GM12864 (cell line): ENCODE data around the gene ZNF256.

Experiments used
- DNase-seq: peaks from one replicate; pipeline ENCODE4 v3.0.0-alpha.2; 2011; ENCODE audit warnings: low read depth
- H3K4me3 ChIP-seq: 2 replicates; pipeline ENCODE4 v1.5.1; 2011; ENCODE audit warnings: mild to moderate bottlenecking, low read depth, low read length, control low read depth
- CTCF ChIP-seq: IDR thresholded peaks from 2 replicates; pipeline ENCODE4 v1.5.1; 2011; ENCODE audit warnings: low read depth, mild to moderate bottlenecking, moderate library complexity, low read length, control low read depth, inconsistent platforms; ENCODE audit errors: missing control alignments

Gene ZNF256

GRCh38 chr19:57934820-57935665, 12.5 kb downstream of the ZNF256 start, which contains the start of gene ZNF418:
TSS of gene ZNF418 (minus strand) at chr19:57935402. CDS start at chr19:57933822, 1,580 bp downstream.
- peak; percentile 41 for DNase-seq
- H3K4me3 ChIP-seq, result peak within 1 kb of the TSS; percentile 55
- no peak for TF ChIP-seq CTCF

GRCh38 chr19:57927587-57927986, 19.9 kb downstream of the ZNF256 start:
- H3K4me3 ChIP-seq, result no peak overlapping the region
- no peak for TF ChIP-seq CTCF
- DNase-seq, result no peak

GRCh38 chr19:57916168-57916995, 31.1 kb downstream of the ZNF256 start, which contains the start of gene ZNF417:
TSS of gene ZNF417 (minus strand) at chr19:57916592. CDS start at chr19:57916411, 181 bp downstream.
- peak within 1 kb of the TSS; percentile 73 for H3K4me3 ChIP-seq
- TF ChIP-seq CTCF, result peak; percentile 33
- peak; percentile 97 for DNase-seq

- no peak overlapping the region for H3K4me3 ChIP-seq
- no peak for DNase-seq
- no peak for TF ChIP-seq CTCF
These were observed 33.0 kb downstream of the ZNF256 start for GRCh38 chr19:57914531-57914930.

- no peak for DNase-seq
- TF ChIP-seq CTCF, result no peak
These were observed 40.1 kb downstream of the ZNF256 start for GRCh38 chr19:57907394-57907793.

GRCh38 chr19:57905258-57905657, 42.2 kb downstream of the ZNF256 start:
- DNase-seq, result no peak
- no peak for TF ChIP-seq CTCF
- no peak overlapping the region for H3K4me3 ChIP-seq

More at GRCh38 chr19:57907394-57907793, 40.1 kb downstream of the ZNF256 start:
- H3K4me3 ChIP-seq, result no peak overlapping the region
